ENCODE measurements around the gene TRMT5.

Gene TRMT5

DNA sequence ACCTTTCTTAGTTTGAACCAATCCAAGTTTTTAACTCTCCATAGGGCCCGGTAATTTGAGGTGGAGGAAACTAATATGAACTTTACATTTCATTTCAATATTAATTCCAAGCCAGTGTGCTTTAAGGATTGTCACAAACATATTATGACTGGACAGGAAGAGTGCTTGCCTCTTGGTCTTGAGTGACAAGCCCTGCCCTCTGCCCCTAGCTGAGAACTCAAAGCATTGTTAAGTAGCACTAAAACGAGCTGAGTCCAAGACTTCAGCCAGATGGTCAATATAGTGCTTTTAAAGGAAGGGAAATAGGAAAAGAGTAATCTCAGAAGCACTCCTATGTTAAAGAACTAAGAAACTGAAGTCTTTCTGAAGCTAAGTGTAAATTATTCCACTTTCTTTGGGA, 17.1 kb downstream of the TRMT5 start:
- no peak for DNase-seq

GRCh38 chr14:60958146-60958545, 22.7 kb downstream of the TRMT5 start:
- no peak for DNase-seq

GRCh38 chr14:60956632-60957031, 24.2 kb downstream of the TRMT5 start:
- no peak for DNase-seq

DNA sequence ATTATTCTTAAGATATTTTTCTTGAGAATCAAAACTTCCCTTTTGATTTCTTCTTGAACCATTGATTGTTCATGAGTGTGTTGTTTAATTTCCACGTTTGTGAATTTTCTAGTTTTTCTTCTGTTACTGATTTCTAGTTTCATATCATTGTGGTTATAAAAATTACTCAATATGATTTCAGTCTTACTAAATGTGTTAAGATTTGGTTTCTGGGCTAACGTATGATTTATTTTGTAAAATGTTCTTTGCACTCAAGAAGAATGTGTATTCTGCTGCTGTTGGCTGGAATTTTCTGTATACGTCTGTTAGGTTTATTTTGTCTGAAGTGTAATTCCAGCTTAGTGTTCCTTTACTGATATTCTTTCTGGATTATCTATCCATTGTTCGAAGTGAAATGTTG, 24.7 kb downstream of the TRMT5 start:
- no peak for DNase-seq

- DNase-seq, result no peak
Observed at GRCh38 chr14:60951776-60952435, 29.0 kb downstream of the TRMT5 start.

DNA sequence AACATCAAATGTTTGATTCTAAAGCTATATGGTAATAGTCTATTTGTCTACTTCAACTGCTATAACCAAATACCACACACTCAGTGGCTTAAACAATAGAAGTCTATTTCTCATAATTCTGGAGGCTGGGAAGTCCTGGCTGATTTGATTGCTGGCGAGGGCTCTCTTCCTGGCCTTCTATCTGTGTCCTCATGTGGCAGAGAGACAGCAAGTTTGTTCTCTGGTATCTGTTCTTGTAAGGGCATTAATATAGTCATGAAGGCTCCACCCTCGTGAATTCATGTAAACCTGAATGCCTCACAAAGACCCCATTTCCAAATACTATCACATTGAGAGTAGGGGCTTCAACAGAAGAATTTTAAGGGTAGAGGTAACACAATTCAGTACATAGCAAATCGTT, 34.1 kb downstream of the TRMT5 start:
- no peak for DNase-seq

- no peak for DNase-seq
Observed at GRCh38 chr14:60945984-60946383, 34.9 kb downstream of the TRMT5 start.

DNA sequence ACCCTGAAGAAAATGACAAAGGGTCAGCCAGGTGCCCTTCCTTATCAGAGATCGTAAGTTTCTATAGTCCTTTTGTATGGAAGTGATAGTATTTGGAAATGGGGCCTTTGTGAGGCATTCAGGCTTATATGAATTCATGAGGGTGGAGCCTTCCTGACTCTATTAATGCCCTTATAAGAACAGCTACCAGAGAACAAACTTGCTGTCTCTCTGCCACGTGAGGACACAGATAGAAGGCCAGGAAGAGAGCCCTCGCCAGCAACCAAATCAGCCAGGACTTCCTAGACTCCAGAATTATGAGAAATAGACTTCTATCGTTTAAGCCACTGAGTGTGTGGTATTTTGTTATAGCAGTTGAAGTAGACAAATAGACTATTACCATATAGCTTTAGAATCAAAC, 36.7 kb downstream of the TRMT5 start:
- DNase-seq, result no peak

- no peak for DNase-seq
Observed at GRCh38 chr14:60943637-60944032, 37.2 kb downstream of the TRMT5 start.

DNA sequence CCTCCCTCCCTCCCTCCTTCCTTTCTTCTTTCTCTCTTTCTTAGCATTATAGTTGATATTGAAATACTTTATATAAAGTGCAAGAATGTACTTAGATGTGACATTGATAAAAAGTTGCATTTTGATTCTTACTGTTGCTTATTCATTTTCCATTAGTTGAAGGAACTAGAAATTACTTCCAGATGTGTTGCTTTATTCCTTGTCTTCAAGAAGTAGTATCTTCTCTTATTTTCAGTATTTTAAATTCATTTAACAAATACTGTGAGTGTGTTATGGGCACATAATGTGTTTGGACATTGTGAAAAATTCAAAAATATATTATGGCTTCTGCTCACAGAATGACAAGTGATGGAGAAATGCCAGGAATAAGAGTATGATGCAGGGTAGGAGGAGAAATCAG, 45.6 kb downstream of the TRMT5 start:
- DNase-seq, result no peak

DNA sequence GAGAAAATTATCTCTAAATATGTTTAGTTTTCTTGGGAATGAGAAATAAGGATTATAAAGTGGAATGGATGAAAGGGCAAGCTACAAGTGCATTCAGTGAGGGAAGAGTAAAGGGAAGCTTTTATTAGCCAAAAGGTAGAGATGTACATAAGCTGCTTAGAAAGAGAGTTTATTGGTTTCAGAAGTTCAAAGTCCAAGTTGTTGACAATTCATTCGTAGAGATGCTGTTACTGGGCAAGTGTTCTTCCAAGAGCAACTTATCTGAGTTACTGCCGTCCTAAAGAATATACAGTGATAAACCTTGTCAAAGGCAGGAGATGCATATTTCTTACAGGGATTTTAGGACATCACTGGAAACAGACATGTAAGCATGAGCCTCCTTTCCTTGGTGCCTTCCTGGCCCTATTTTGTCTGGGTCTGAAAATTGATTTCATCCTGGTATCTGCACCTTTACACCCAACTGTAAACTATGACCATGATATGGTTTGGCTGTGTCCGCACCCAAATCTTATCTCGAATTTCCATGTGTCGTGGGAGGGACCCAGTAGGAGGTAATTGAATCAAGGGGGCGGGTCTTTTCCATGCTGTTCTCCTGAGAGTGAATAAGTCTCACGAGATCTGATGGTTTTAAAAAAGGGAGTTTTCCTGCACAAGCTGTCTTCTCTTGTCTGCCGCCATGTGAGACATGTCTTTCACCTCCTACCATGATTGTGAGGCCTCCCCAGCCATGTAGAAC, 46.8 kb downstream of the TRMT5 start:
- DNase-seq, result no peak

DNA sequence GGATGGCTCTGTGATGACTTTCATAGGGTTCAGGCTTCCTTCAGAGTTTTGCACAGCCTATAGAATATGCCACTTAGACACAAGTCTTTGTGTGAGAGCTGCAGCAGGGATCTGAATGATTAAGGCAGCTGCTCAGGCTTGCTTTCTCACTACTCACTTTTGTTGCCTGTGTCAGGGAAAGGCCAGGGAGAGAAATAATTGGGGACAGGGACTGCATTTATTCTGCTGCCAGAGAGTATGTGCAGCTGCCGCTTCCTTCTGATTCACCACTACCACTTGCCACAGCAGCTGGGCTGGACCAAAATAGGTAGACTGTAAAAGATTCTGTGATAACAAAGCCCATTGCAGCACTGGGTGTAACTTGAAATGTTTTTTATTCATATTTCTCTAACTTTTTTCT, 49.7 kb downstream of the TRMT5 start:
- DNase-seq, result no peak

DNA sequence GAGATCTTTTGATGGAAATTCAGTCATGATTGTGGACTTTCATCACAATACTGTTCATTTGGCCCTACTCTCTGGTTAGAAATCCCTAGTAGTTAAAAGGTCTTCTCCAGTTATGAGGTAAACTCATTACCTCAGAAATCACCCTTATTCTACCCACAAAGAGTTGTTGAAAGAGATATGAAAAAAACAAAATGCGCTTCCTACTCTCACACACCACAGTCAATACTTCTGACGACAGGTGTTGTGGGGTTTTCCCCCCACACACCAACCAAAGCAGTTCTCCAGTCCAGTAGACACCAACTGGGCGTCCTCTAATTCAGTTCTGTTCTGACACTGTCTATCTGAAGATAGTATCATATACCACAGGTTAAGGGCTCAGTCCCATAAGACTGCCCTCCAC, 54.9 kb downstream of the TRMT5 start:
- DNase-seq, result no peak

GRCh38 chr14:60925286-60925685, 55.6 kb downstream of the TRMT5 start:
- no peak for DNase-seq

DNA sequence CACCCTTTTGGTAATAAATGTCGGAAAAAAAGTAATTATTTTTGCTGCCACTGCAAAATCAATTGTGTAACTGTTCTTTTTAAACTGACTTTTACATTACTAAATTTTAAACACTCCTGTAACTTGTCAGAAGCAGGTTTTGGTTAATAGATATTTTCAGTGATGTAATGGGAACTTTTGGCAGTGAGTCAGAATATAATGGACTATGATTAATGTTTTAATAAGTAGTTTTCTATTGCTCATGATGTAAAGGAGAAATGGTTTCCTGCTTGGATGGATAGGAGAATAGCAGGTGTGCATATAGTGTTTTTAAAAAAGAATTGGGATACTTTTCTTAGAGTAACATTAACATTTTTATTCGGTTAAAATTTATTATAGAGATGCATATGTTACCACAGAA, 58.8 kb downstream of the TRMT5 start:
- DNase-seq, result no peak
